Measurements from ENCODE around the gene CCDC121. TPM values are rescaled to one million over a fixed set of nuclear protein-coding genes. Genes with fewer than 3 reads are reported as not detected.

Gene CCDC121
- total RNA-seq, 1 donor from 2014 or later = 9.2 TPM

- H3K4me1 Mint-ChIP-seq = no peaks in the 10 kb centered on the region
- Histone ChIP-seq H2AFZ (replicated peaks) (no peak overlapping the region), H3K79me2 (ENCODE audit: low read depth) (no peaks in the 10 kb centered on the region), H3K9ac (no peak overlapping the region), H3K4me3 (no peak overlapping the region), H3K36me3 (peaks cover 11% of the 10 kb centered on the region), H3F3A (ENCODE audit: low read depth) (peaks cover 24% of the 10 kb centered on the region), H3K4me2 (no peak overlapping the region), H3K27ac (no peak overlapping the region), H3K4me1 (no peaks in the 10 kb centered on the region), H3K9me3 (ENCODE audit: low read depth) (no peaks in the 10 kb centered on the region), H3K27me3 (no peaks in the 10 kb centered on the region), H4K20me1 (ENCODE audit: low read depth) (peaks cover 5% of the 10 kb centered on the region)
- peaks cover 17% of the 10 kb centered on the region for H3K36me3 Mint-ChIP-seq
- H3K4me3 Mint-ChIP-seq = no peak overlapping the region
- no peak for DNase-seq (ENCODE audit: low spot score)
- H3K27ac Mint-ChIP-seq = no peak overlapping the region
- H3K9me3 Mint-ChIP-seq = no peaks in the 10 kb centered on the region
- TF ChIP-seq CTCF (IDR thresholded peaks at IDR 0.05) = no peak
- no peak for TF ChIP-seq EZH2phosphoT487 (IDR thresholded peaks at IDR 0.05)
- no peak for TF ChIP-seq EZH2 (IDR thresholded peaks at IDR 0.05)
- H3K27me3 Mint-ChIP-seq (ENCODE audit: insufficient read depth, low read depth) = no peaks in the 10 kb centered on the region
Observed at GRCh38 chr2:27653397-27653796, 24.6 kb upstream of the CCDC121 start.

GRCh38 chr2:27652790-27653189 lies 24.0 kb upstream of the CCDC121 start:
- no peak overlapping the region for H2AFZ ChIP-seq (replicated peaks)
- H4K20me1 ChIP-seq (ENCODE audit: low read depth) = peaks cover 5% of the 10 kb centered on the region
- H3K79me2 ChIP-seq (ENCODE audit: low read depth) = no peaks in the 10 kb centered on the region
- H3K9me3 ChIP-seq (ENCODE audit: low read depth) = no peaks in the 10 kb centered on the region
- peaks cover 20% of the 10 kb centered on the region for H3K36me3 Mint-ChIP-seq
- H3K36me3 ChIP-seq = peaks cover 11% of the 10 kb centered on the region
- no peak overlapping the region for H3K9ac ChIP-seq
- TF ChIP-seq EZH2 (IDR thresholded peaks at IDR 0.05) = no peak
- TF ChIP-seq CTCF (IDR thresholded peaks at IDR 0.05) = no peak
- no peak for TF ChIP-seq EZH2phosphoT487 (IDR thresholded peaks at IDR 0.05)
- H3K4me3 ChIP-seq = no peak overlapping the region
- H3K4me2 ChIP-seq = no peak overlapping the region
- H3K9me3 Mint-ChIP-seq = no peaks in the 10 kb centered on the region
- no peaks in the 10 kb centered on the region for H3K4me1 Mint-ChIP-seq
- H3K4me1 ChIP-seq = no peaks in the 10 kb centered on the region
- no peak overlapping the region for H3K27ac ChIP-seq
- H3K27me3 Mint-ChIP-seq (ENCODE audit: insufficient read depth, low read depth) = no peaks in the 10 kb centered on the region
- no peaks in the 10 kb centered on the region for H3K27me3 ChIP-seq
- no peak for DNase-seq (ENCODE audit: low spot score)
- peaks cover 24% of the 10 kb centered on the region for H3F3A ChIP-seq (ENCODE audit: low read depth)
- no peak overlapping the region for H3K4me3 Mint-ChIP-seq
- H3K27ac Mint-ChIP-seq = no peak overlapping the region

GRCh38 chr2:27652341-27652740 lies 23.5 kb upstream of the CCDC121 start:
- no peaks in the 10 kb centered on the region for H3K9me3 Mint-ChIP-seq
- TF ChIP-seq EZH2phosphoT487 (IDR thresholded peaks at IDR 0.05) (no peak), EZH2 (IDR thresholded peaks at IDR 0.05) (no peak), CTCF (IDR thresholded peaks at IDR 0.05) (no peak)
- H2AFZ ChIP-seq (replicated peaks) = no peak overlapping the region
- H3K4me1 ChIP-seq = no peaks in the 10 kb centered on the region
- H3K36me3 Mint-ChIP-seq = peaks cover 22% of the 10 kb centered on the region
- H3K27me3 ChIP-seq = no peaks in the 10 kb centered on the region
- no peak overlapping the region for H3K4me2 ChIP-seq
- H3K9me3 ChIP-seq (ENCODE audit: low read depth) = no peaks in the 10 kb centered on the region
- H3K27ac Mint-ChIP-seq = no peak overlapping the region
- no peak for DNase-seq (ENCODE audit: low spot score)
- no peak overlapping the region for H3K27ac ChIP-seq
- peaks cover 11% of the 10 kb centered on the region for H3K36me3 ChIP-seq
- no peaks in the 10 kb centered on the region for H3K27me3 Mint-ChIP-seq (ENCODE audit: insufficient read depth, low read depth)
- H3K4me3 ChIP-seq = no peak overlapping the region
- H3K79me2 ChIP-seq (ENCODE audit: low read depth) = no peaks in the 10 kb centered on the region
- H3K4me1 Mint-ChIP-seq = no peaks in the 10 kb centered on the region
- H3F3A ChIP-seq (ENCODE audit: low read depth) = peaks cover 24% of the 10 kb centered on the region
- no peak overlapping the region for H3K9ac ChIP-seq
- peaks cover 5% of the 10 kb centered on the region for H4K20me1 ChIP-seq (ENCODE audit: low read depth)
- H3K4me3 Mint-ChIP-seq = no peak overlapping the region
